Tongue (tissue), 2 donors: ENCODE measurements around the gene C5orf15. TPM values are rescaled to one million over a fixed set of nuclear protein-coding genes. Genes with fewer than 3 reads are reported as not detected.
"Not testable (repeated sequence)": the region's sequence is repeated elsewhere in the genome, so short reads cannot be mapped to it uniquely, and the experiment has no call there.

Experiments used
- DNase-seq: peaks from one replicate; pipeline ENCODE4 v3.0.0-alpha.2; 2015
- total RNA-seq: library from RNA; depleted of rRNA; stranded (reverse); fragments of >200 nt; gene quantifications from one replicate; pipeline ENCODE4 v1.2.3, GENCODE V29; 2014

The C5orf15 gene
- total RNA-seq, 1 donor from 2014 or later, result 80.0 TPM

GRCh38 chr5:133937628-133938027 is 30.8 kb downstream of the C5orf15 start:
- DNase-seq, result not testable (repeated sequence)

GRCh38 chr5:133936651-133937015 is 31.8 kb downstream of the C5orf15 start:
- no peak for DNase-seq

- DNase-seq, result not testable (repeated sequence)
These were observed 32.3 kb downstream of the C5orf15 start for GRCh38 chr5:133935991-133936650.

GRCh38 chr5:133935667-133935940 is 32.8 kb downstream of the C5orf15 start:
- DNase-seq, result no peak

GRCh38 chr5:133934822-133935666 is 33.4 kb downstream of the C5orf15 start:
- DNase-seq, result peak; percentile 35

GRCh38 chr5:133934311-133934710 is 34.1 kb downstream of the C5orf15 start:
- no peak for DNase-seq

GRCh38 chr5:133933670-133934295 is 34.6 kb downstream of the C5orf15 start:
- DNase-seq, result no peak

- no peak for DNase-seq
These were observed 35.3 kb downstream of the C5orf15 start for GRCh38 chr5:133933169-133933509.

GRCh38 chr5:133932441-133933168 is 35.8 kb downstream of the C5orf15 start:
- no peak for DNase-seq

- DNase-seq, result no peak
These were observed 36.9 kb downstream of the C5orf15 start for GRCh38 chr5:133931546-133931945.

- no peak for DNase-seq
These were observed 37.7 kb downstream of the C5orf15 start for GRCh38 chr5:133930813-133931090.

- no peak for DNase-seq
These were observed 38.2 kb downstream of the C5orf15 start for GRCh38 chr5:133930061-133930812.

- DNase-seq, result no peak
These were observed 39.6 kb downstream of the C5orf15 start for GRCh38 chr5:133928587-133929393.

GRCh38 chr5:133927300-133928180 is 40.9 kb downstream of the C5orf15 start:
- DNase-seq, result no peak

- no peak for DNase-seq
These were observed 41.7 kb downstream of the C5orf15 start for GRCh38 chr5:133926489-133927299.

- DNase-seq, result no peak
These were observed 42.4 kb downstream of the C5orf15 start for GRCh38 chr5:133925866-133926488.

GRCh38 chr5:133925269-133925668 is 43.2 kb downstream of the C5orf15 start:
- DNase-seq, result no peak

GRCh38 chr5:133924221-133924920 is 44.1 kb downstream of the C5orf15 start:
- no peak for DNase-seq
